GM19043 (cell line): ENCODE results near the gene TAAR9.
"Not testable (repeated sequence)": the region's sequence is repeated elsewhere in the genome, so short reads cannot be mapped to it uniquely, and the experiment has no call there.

Experiments used
- ATAC-seq: cut with Tn5 transposase; IDR thresholded peaks from one replicate; pipeline ENCODE4 v1.9.1; 2021; ENCODE audit warnings: low read depth; ENCODE audit not compliant: unreplicated experiment

The TAAR9 gene

GRCh38 chr6:132513831-132514545 is 24.1 kb upstream of the TAAR9 start:
- no peak for ATAC-seq

GRCh38 chr6:132515386-132515785 is 22.7 kb upstream of the TAAR9 start:
- no peak for ATAC-seq

GRCh38 chr6:132520953-132521352 is 17.1 kb upstream of the TAAR9 start:
- no peak for ATAC-seq

- no peak for ATAC-seq
Measured at GRCh38 chr6:132524646-132525045, 13.4 kb upstream of the TAAR9 start.

GRCh38 chr6:132525866-132526265 is 12.2 kb upstream of the TAAR9 start:
- ATAC-seq: no peak

GRCh38 chr6:132526461-132526860 is 11.6 kb upstream of the TAAR9 start:
- ATAC-seq: no peak

- ATAC-seq: no peak
Measured at GRCh38 chr6:132527791-132528190, 10.3 kb upstream of the TAAR9 start.

GRCh38 chr6:132530293-132530974 is 7.6 kb upstream of the TAAR9 start:
- peak; percentile 88 for ATAC-seq

GRCh38 chr6:132534546-132534945 is 3.5 kb upstream of the TAAR9 start:
- ATAC-seq: not testable (repeated sequence)

GRCh38 chr6:132537145-132537544 is 932 bp upstream of the TAAR9 start:
- ATAC-seq: no peak

GRCh38 chr6:132544826-132545225 is 6.7 kb downstream of the TAAR9 start:
- no peak for ATAC-seq

- no peak for ATAC-seq
Measured at GRCh38 chr6:132548746-132549463, 10.8 kb downstream of the TAAR9 start.

- no peak for ATAC-seq
Measured at GRCh38 chr6:132551214-132551613, 13.1 kb downstream of the TAAR9 start.

- no peak for ATAC-seq
Measured at GRCh38 chr6:132552372-132552771, 14.3 kb downstream of the TAAR9 start, which contains the start of gene TAAR8. TSS of gene TAAR8 (plus strand) at chr6:132552672. CDS start at chr6:132552693, 21 bp downstream.

- ATAC-seq: not testable (repeated sequence)
Measured at GRCh38 chr6:132560087-132560486, 22.0 kb downstream of the TAAR9 start.

- ATAC-seq: no peak
Measured at GRCh38 chr6:132566404-132566803, 28.3 kb downstream of the TAAR9 start.

GRCh38 chr6:132567566-132567965 is 29.5 kb downstream of the TAAR9 start:
- ATAC-seq: no peak

GRCh38 chr6:132568611-132569010 is 30.5 kb downstream of the TAAR9 start:
- ATAC-seq: no peak

- no peak for ATAC-seq
Measured at GRCh38 chr6:132569170-132569569, 31.1 kb downstream of the TAAR9 start.

- no peak for ATAC-seq
Measured at GRCh38 chr6:132570221-132570777, 32.2 kb downstream of the TAAR9 start, which contains the start of gene TAAR6. TSS of gene TAAR6 (plus strand) at chr6:132570322. CDS start at chr6:132570322, 0 bp downstream.

- ATAC-seq: no peak
Measured at GRCh38 chr6:132571774-132572173, 33.7 kb downstream of the TAAR9 start.
